ENCODE measurements around the gene VAMP2.
A peak's percentile ranks its signal among the peaks of the same experiment; 100 is the strongest.

VAMP2 gene

DNA sequence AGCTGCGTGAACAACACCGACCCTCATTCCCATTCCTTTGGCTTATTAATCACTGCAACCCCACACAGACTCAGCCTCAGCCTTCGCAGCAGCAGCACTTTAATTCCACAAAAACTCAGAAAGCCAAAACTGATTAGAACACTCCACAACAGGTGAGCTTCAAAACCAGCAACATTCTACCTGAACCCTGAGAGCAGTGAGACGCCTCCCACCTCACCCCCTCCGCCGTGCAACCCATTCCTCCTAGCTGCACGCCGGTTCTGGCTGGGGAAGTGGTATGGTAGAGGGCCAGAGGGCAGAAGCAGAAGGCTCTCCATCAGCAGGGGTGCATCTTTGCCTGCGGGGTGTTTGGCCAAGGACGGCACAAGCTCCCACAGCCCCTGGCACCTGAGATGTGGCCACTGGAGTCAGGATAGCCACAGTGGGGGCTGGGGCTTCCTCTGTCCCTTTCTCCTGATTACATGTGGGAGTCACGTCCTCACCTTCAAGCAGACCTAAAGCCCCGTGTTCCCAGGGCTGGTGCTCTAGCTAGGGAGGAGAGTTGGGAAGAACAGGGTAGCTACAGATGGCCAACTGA, 25.6 kb upstream of the VAMP2 start:
- Histone ChIP-seq H3K9ac (ENCODE audit: low read length) (peak overlapping the region; percentile 76; the same call in 1 of the 2 replicates), H3K27me3 (ENCODE audit: low read depth, low read length) (no peaks in the 10 kb centered on the region), H2AFZ (ENCODE audit: low read depth, low read length) (no peak overlapping the region), H3K4me3 (ENCODE audit: low read length) (peak overlapping the region; percentile 89), H3K36me3 (replicated peaks; ENCODE audit: low read depth, low read length) (no peaks in the 10 kb centered on the region), H3K79me2 (ENCODE audit: low read length) (peaks cover 7% of the 10 kb centered on the region; the same call in 1 of the 2 replicates), H3K9me3 (ENCODE audit: insufficient read depth, low read length) (no peaks in the 10 kb centered on the region), H3K4me1 (ENCODE audit: low read length) (peaks cover 31% of the 10 kb centered on the region), H4K20me1 (ENCODE audit: insufficient read depth, low read length) (peaks cover 11% of the 10 kb centered on the region), H3K4me2 (ENCODE audit: low read length) (peak overlapping the region; percentile 92), H3K27ac (ENCODE audit: low read length) (peak overlapping the region; percentile 93)
- TF ChIP-seq, protein P1, sequence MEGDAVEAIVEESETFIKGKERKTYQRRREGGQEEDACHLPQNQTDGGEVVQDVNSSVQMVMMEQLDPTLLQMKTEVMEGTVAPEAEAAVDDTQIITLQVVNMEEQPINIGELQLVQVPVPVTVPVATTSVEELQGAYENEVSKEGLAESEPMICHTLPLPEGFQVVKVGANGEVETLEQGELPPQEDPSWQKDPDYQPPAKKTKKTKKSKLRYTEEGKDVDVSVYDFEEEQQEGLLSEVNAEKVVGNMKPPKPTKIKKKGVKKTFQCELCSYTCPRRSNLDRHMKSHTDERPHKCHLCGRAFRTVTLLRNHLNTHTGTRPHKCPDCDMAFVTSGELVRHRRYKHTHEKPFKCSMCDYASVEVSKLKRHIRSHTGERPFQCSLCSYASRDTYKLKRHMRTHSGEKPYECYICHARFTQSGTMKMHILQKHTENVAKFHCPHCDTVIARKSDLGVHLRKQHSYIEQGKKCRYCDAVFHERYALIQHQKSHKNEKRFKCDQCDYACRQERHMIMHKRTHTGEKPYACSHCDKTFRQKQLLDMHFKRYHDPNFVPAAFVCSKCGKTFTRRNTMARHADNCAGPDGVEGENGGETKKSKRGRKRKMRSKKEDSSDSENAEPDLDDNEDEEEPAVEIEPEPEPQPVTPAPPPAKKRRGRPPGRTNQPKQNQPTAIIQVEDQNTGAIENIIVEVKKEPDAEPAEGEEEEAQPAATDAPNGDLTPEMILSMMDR (IDR thresholded peaks at IDR 0.05; ENCODE audit: low read depth, low read length) = no peak
- no peak for TF ChIP-seq EZH2phosphoT487 (IDR thresholded peaks at IDR 0.05; ENCODE audit: low read depth)

DNA sequence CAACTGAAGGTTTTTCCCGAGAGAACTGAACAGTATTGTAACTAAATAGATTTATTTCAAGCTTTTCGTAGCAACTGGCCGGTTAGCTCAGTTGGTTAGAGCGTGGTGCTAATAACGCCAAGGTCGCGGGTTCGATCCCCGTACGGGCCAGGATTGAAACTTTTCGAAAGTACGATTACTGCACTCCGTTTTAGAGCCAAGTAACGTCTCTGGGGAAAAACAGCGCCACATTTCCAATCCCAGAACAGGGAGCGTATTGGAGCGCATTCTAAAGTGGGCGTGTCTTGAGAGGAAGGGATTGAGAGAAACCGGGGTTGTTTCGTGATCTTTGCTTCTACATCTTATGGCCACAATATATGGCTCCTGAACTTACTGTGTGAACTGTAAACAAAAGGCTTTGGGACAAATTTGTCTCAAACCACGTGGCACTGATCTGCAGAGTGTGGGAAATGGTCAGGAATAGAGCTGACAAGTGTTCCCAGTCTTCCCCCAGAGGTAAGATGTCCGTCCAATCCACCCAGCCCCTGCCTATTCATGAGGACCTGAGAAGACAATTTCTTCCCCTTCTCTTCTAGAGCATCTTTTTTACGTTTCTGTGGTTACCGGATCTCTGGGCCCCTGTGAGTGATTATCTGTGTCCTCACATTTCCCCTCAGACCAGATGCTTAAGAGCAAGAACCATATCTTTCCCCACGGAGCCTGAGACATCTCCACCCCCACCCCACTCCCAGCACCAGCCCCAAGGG, 24.9 kb upstream of the VAMP2 start:
- Histone ChIP-seq H4K20me1 (ENCODE audit: insufficient read depth, low read length) (peaks cover 11% of the 10 kb centered on the region), H3K4me1 (ENCODE audit: low read length) (peaks cover 31% of the 10 kb centered on the region), H3K27me3 (ENCODE audit: low read depth, low read length) (no peaks in the 10 kb centered on the region), H3K4me2 (ENCODE audit: low read length) (peak overlapping the region; percentile 92), H3K27ac (ENCODE audit: low read length) (peak overlapping the region; percentile 93), H3K9me3 (ENCODE audit: insufficient read depth, low read length) (no peaks in the 10 kb centered on the region), H3K4me3 (ENCODE audit: low read length) (peak overlapping the region; percentile 89), H2AFZ (ENCODE audit: low read depth, low read length) (no peak overlapping the region), H3K79me2 (ENCODE audit: low read length) (peaks cover 7% of the 10 kb centered on the region; the same call in 1 of the 2 replicates), H3K9ac (ENCODE audit: low read length) (peak overlapping the region; percentile 77), H3K36me3 (replicated peaks; ENCODE audit: low read depth, low read length) (no peaks in the 10 kb centered on the region)
- TF ChIP-seq, protein P1 (IDR thresholded peaks at IDR 0.05; ENCODE audit: low read depth, low read length) = no peak; the same call in 1 of the 2 replicates
- no peak for TF ChIP-seq EZH2phosphoT487 (IDR thresholded peaks at IDR 0.05; ENCODE audit: low read depth)

DNA sequence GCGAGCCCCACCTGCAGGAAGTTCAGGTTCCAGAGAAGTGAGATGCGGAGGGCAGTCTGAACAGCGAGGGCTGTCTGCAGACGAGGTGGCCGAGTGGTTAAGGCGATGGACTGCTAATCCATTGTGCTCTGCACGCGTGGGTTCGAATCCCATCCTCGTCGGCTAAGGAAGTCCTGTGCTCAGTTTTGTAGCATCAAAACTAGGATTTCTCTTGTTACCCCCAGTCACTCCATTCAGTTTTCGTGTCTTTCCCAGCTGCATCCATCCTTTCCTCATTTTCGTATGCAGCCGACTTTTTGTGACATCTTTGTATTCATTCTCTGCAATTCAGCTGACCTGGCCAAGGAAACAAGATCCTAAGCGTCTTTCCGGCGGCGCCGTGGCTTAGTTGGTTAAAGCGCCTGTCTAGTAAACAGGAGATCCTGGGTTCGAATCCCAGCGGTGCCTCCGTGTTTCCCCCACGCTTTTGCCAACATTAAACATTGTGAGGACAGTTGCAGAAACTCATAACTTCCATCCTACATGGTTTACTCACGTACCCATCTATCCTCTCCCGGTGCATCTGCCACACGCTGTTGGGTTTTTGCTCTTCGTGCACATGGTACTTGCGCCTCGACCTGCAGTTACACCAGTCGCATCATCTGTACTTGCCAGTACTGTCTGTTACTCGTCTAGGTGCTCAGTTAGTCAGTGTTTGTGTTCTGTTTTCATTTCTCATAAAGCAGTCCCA, 24.2 kb upstream of the VAMP2 start:
- Histone ChIP-seq H2AFZ (ENCODE audit: low read depth, low read length) (peak overlapping the region; percentile 50; the same call in 1 of the 2 replicates), H3K9me3 (ENCODE audit: insufficient read depth, low read length) (no peaks in the 10 kb centered on the region), H3K9ac (ENCODE audit: low read length) (peak overlapping the region; percentile 80), H3K27ac (ENCODE audit: low read length) (peak overlapping the region; percentile 93), H3K36me3 (replicated peaks; ENCODE audit: low read depth, low read length) (no peaks in the 10 kb centered on the region), H3K27me3 (ENCODE audit: low read depth, low read length) (no peaks in the 10 kb centered on the region), H4K20me1 (ENCODE audit: insufficient read depth, low read length) (peaks cover 11% of the 10 kb centered on the region), H3K79me2 (ENCODE audit: low read length) (peaks cover 7% of the 10 kb centered on the region; the same call in 1 of the 2 replicates), H3K4me1 (ENCODE audit: low read length) (peaks cover 24% of the 10 kb centered on the region), H3K4me3 (ENCODE audit: low read length) (peak overlapping the region; percentile 89), H3K4me2 (ENCODE audit: low read length) (peak overlapping the region; percentile 92)
- no peak for TF ChIP-seq EZH2phosphoT487 (IDR thresholded peaks at IDR 0.05; ENCODE audit: low read depth)
- TF ChIP-seq, protein P1 (IDR thresholded peaks at IDR 0.05; ENCODE audit: low read depth, low read length) = peak; percentile 23; the same call in 1 of the 2 replicates

DNA sequence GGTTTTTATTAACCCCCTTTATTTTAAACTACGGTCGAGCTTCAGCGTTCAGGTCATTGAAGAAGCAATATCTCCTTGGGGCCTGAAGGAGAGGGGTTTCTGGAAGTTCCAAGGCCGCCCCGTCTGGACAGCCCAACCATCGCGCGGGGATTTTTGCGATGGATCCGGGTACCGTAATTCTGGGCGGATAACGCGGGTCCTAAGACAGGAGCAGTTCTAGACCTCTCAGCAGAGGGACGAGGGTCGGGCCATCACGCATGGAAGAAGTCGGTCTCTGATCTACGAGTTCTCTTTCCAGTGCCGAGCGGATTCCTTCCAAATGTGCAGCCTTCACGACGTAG, 23.7 kb upstream of the VAMP2 start:
- Histone ChIP-seq H3K9ac (ENCODE audit: low read length) (peak overlapping the region; percentile 80), H2AFZ (ENCODE audit: low read depth, low read length) (peak overlapping the region; percentile 50), H3K36me3 (replicated peaks; ENCODE audit: low read depth, low read length) (no peaks in the 10 kb centered on the region), H3K4me2 (ENCODE audit: low read length) (peak overlapping the region; percentile 92), H4K20me1 (ENCODE audit: insufficient read depth, low read length) (peaks cover 11% of the 10 kb centered on the region), H3K79me2 (ENCODE audit: low read length) (peaks cover 7% of the 10 kb centered on the region; the same call in 1 of the 2 replicates), H3K27ac (ENCODE audit: low read length) (peak overlapping the region; percentile 93), H3K4me3 (ENCODE audit: low read length) (peak overlapping the region; percentile 89), H3K4me1 (ENCODE audit: low read length) (peaks cover 22% of the 10 kb centered on the region), H3K27me3 (ENCODE audit: low read depth, low read length) (no peaks in the 10 kb centered on the region), H3K9me3 (ENCODE audit: insufficient read depth, low read length) (no peaks in the 10 kb centered on the region)
- TF ChIP-seq, protein P1 (IDR thresholded peaks at IDR 0.05; ENCODE audit: low read depth, low read length) = no peak; the same call in 1 of the 2 replicates
- TF ChIP-seq EZH2phosphoT487 (IDR thresholded peaks at IDR 0.05; ENCODE audit: low read depth) = no peak

Data from OCI-LY3 (cell line).